HepG2 (cell line): ENCODE measurements around the gene CKS1B. TPM values are rescaled to one million over a fixed set of nuclear protein-coding genes. Genes with fewer than 3 reads are reported as not detected.

ENCODE experiments used
- AGO2 ChIP-seq: fragments of 200-400 bp; formaldehyde crosslinking; optimal IDR thresholded peaks from 2 replicates; pipeline ENCODE3; 2017; ENCODE audit warnings: mild to moderate bottlenecking, low read depth, low read length, moderate library complexity
- CREM ChIP-seq, 2 experiments: sonication (generic) in 1 of 2; formaldehyde crosslinking in 1 of 2; IDR thresholded peaks; 2 replicates each; pipeline versions ENCODE4 v1.4.0 to v1.6.1; 2016 to 2020; ENCODE audit warnings: antibody characterized with exemption in 1 of 2, mild to moderate bottlenecking in 1 of 2, missing genetic modification reagents in 1 of 2
- E2F2 ChIP-seq: sonication (generic); formaldehyde crosslinking; IDR thresholded peaks from 2 replicates; pipeline ENCODE4 v1.4.0; 2020; ENCODE audit warnings: missing genetic modification reagents, borderline replicate concordance
- HNRNPK ChIP-seq: fragments of 200-400 bp; formaldehyde crosslinking; IDR thresholded peaks from 2 replicates; pipeline ENCODE4 v1.6.1; 2018; ENCODE audit warnings: low read length, low read depth, moderate library complexity, mild to moderate bottlenecking; ENCODE audit not compliant: poor library complexity, severe bottlenecking
- KLF13 ChIP-seq: sonication (generic); formaldehyde crosslinking; IDR thresholded peaks from 2 replicates; pipeline ENCODE4 v1.4.0; 2020; ENCODE audit warnings: mild to moderate bottlenecking, missing genetic modification reagents
- MYNN ChIP-seq: sonication (generic); formaldehyde crosslinking; IDR thresholded peaks from 2 replicates; pipeline ENCODE4 v1.4.0; 2020; ENCODE audit warnings: mild to moderate bottlenecking, low read depth, missing genetic modification reagents
- PITX1 ChIP-seq: sonication (generic); formaldehyde crosslinking; IDR thresholded peaks from 2 replicates; pipeline ENCODE4 v1.5.1; 2020; ENCODE audit warnings: mild to moderate bottlenecking, missing genetic modification reagents
- POLR2G ChIP-seq: fragments of 200-400 bp; formaldehyde crosslinking; IDR thresholded peaks from 2 replicates; pipeline ENCODE4 v1.6.1; 2018; ENCODE audit warnings: mild to moderate bottlenecking, low read depth, low read length, moderate library complexity
- SMC3 ChIP-seq: IDR thresholded peaks from 2 replicates; pipeline ENCODE4 v1.6.1; 2011; ENCODE audit warnings: low read length, improper control_type of control experiment
- SMYD3 ChIP-seq: sonication (generic); formaldehyde crosslinking; IDR thresholded peaks from 2 replicates; pipeline ENCODE4 v1.8.1; 2023; ENCODE audit warnings: mild to moderate bottlenecking, missing genetic modification reagents
- SRSF9 ChIP-seq: fragments of 200-400 bp; formaldehyde crosslinking; IDR thresholded peaks from 2 replicates; pipeline ENCODE4 v1.6.1; 2018; ENCODE audit warnings: borderline replicate concordance, mild to moderate bottlenecking, low read depth, low read length; ENCODE audit not compliant: insufficient read depth, poor library complexity, severe bottlenecking
- ZBTB34 ChIP-seq: sonication (generic); formaldehyde crosslinking; IDR thresholded peaks from 2 replicates; pipeline ENCODE4 v1.8.0; 2022; ENCODE audit warnings: mild to moderate bottlenecking, missing genetic modification reagents
- ZMAT3 ChIP-seq: sonication (generic); formaldehyde crosslinking; conservative IDR thresholded peaks from 2 replicates; pipeline ENCODE4 v1.7.0; 2021; ENCODE audit warnings: missing genetic modification reagents
- ZNF354B ChIP-seq: sonication (generic); formaldehyde crosslinking; IDR thresholded peaks from 2 replicates; pipeline ENCODE4 v1.8.0; 2022; ENCODE audit warnings: mild to moderate bottlenecking, missing genetic modification reagents
- ZNF569 ChIP-seq: sonication (generic); formaldehyde crosslinking; IDR thresholded peaks from 2 replicates; pipeline ENCODE4 v1.5.0; 2020; ENCODE audit warnings: mild to moderate bottlenecking, missing genetic modification reagents, moderate library complexity, borderline replicate concordance
- ZNF572 ChIP-seq: sonication (generic); formaldehyde crosslinking; IDR thresholded peaks from 2 replicates; pipeline ENCODE4 v1.5.1; 2020; ENCODE audit warnings: mild to moderate bottlenecking, missing genetic modification reagents
- ZNF878 ChIP-seq: sonication (generic); formaldehyde crosslinking; IDR thresholded peaks from 2 replicates; pipeline ENCODE4 v1.8.1; 2023; ENCODE audit warnings: mild to moderate bottlenecking, missing genetic modification reagents, moderate library complexity
- ZSCAN30 ChIP-seq: sonication (generic); formaldehyde crosslinking; IDR thresholded peaks from 2 replicates; pipeline ENCODE4 v1.5.0; 2020; ENCODE audit warnings: mild to moderate bottlenecking, missing genetic modification reagents
- polyA plus RNA-seq, 8 experiments: library from polyadenylated mRNA; depleted of rRNA in 3 of 8; stranded (reverse) in 7 of 8; unstranded in 1 of 8; fragments of >200 nt; fragmentation: Illumina TruSeq in 4 of 8; extraction: Trizol in 4 of 8; gene quantifications; 2 replicates each; pipeline versions ENCODE4 v1.2.1 to v1.2.3, GENCODE V29; 2011 to 2016; ENCODE audit warnings: low read depth in 4 of 8, missing spikeins in 1 of 8, mixed read lengths in 1 of 8; ENCODE audit not compliant: insufficient read depth in 1 of 8
- total RNA-seq, 5 experiments: library from RNA; depleted of rRNA; stranded (reverse); fragments of >200 nt; fragmentation: Illumina TruSeq; extraction: Trizol; gene quantifications; 2 replicates each; pipeline ENCODE4 v1.2.3, GENCODE V29; 2016; ENCODE audit warnings: low read depth in 1 of 5
- TF ChIP-seq, protein P1 (sequence below): sonication (generic); formaldehyde crosslinking; conservative IDR thresholded peaks from 2 replicates; pipeline ENCODE4 v1.4.0; 2020; ENCODE audit warnings: missing genetic modification reagents
- TF ChIP-seq, protein P2 (sequence below): sonication (generic); formaldehyde crosslinking; IDR thresholded peaks from 2 replicates; pipeline ENCODE4 v1.5.0; 2020; ENCODE audit warnings: mild to moderate bottlenecking, missing genetic modification reagents
- TF ChIP-seq, protein P3 (sequence below): sonication (generic); formaldehyde crosslinking; IDR thresholded peaks from 2 replicates; pipeline ENCODE4 v1.4.0; 2020; ENCODE audit warnings: mild to moderate bottlenecking, missing genetic modification reagents

CKS1B gene
- total and polyA plus RNA-seq, 2 of the 13 experiments (the other 11 are each of a cell fraction or from before 2014, with no cell fraction given), result 217 to 222 TPM

GRCh38 chr1:155017041-155017945 is 42.8 kb downstream of the CKS1B start (continued):
- TF ChIP-seq, protein P1, sequence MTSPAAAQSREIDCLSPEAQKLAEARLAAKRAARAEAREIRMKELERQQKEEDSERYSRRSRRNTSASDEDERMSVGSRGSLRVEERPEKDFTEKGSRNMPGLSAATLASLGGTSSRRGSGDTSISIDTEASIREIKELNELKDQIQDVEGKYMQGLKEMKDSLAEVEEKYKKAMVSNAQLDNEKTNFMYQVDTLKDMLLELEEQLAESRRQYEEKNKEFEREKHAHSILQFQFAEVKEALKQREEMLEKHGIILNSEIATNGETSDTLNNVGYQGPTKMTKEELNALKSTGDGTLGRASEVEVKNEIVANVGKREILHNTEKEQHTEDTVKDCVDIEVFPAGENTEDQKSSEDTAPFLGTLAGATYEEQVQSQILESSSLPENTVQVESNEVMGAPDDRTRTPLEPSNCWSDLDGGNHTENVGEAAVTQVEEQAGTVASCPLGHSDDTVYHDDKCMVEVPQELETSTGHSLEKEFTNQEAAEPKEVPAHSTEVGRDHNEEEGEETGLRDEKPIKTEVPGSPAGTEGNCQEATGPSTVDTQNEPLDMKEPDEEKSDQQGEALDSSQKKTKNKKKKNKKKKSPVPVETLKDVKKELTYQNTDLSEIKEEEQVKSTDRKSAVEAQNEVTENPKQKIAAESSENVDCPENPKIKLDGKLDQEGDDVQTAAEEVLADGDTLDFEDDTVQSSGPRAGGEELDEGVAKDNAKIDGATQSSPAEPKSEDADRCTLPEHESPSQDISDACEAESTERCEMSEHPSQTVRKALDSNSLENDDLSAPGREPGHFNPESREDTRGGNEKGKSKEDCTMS (CRISPR knock-in tag), result no peak
- TF ChIP-seq SRSF9, result no peak
- TF ChIP-seq POLR2G, result peak; percentile 58
- TF ChIP-seq CREM (IDR thresholded peaks at IDR 0.05), result no peak
- no peak for TF ChIP-seq CREM (CRISPR knock-in tag; IDR thresholded peaks at IDR 0.05)
- TF ChIP-seq, protein P2, sequence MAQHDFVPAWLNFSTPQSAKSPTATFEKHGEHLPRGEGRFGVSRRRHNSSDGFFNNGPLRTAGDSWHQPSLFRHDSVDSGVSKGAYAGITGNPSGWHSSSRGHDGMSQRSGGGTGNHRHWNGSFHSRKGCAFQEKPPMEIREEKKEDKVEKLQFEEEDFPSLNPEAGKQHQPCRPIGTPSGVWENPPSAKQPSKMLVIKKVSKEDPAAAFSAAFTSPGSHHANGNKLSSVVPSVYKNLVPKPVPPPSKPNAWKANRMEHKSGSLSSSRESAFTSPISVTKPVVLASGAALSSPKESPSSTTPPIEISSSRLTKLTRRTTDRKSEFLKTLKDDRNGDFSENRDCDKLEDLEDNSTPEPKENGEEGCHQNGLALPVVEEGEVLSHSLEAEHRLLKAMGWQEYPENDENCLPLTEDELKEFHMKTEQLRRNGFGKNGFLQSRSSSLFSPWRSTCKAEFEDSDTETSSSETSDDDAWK (CRISPR knock-in tag), result no peak
- TF ChIP-seq, protein P3, sequence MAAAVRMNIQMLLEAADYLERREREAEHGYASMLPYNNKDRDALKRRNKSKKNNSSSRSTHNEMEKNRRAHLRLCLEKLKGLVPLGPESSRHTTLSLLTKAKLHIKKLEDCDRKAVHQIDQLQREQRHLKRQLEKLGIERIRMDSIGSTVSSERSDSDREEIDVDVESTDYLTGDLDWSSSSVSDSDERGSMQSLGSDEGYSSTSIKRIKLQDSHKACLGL, result peak; percentile 78; the same call in 1 of the 2 replicates
- no peak for TF ChIP-seq ZNF354B (CRISPR knock-in tag)
- TF ChIP-seq ZNF572, result peak; percentile 45; the same call in 1 of the 2 replicates
- TF ChIP-seq AGO2, result peak; percentile 99
- peak; percentile 50; the same call in 1 of the 2 replicates for TF ChIP-seq PITX1 (CRISPR knock-in tag)
- peak; percentile 99 for TF ChIP-seq HNRNPK
- TF ChIP-seq ZSCAN30 (CRISPR knock-in tag), result peak; percentile 63; the same call in 1 of the 2 replicates
- TF ChIP-seq ZNF569, result no peak
- peak; percentile 65; the same call in 1 of the 2 replicates for TF ChIP-seq SMC3
- no peak for TF ChIP-seq SMYD3 (CRISPR knock-in tag)
- peak; percentile 90 for TF ChIP-seq ZNF878
- TF ChIP-seq MYNN (CRISPR knock-in tag), result no peak
- TF ChIP-seq E2F2 (CRISPR knock-in tag), result 0 out of 2 replicates have a peak, but pooled peaks have one; percentile 19
- TF ChIP-seq ZMAT3 (CRISPR knock-in tag), result peak; percentile 84; the same call in 1 of the 2 replicates
- no peak for TF ChIP-seq KLF13 (CRISPR knock-in tag)
- no peak for TF ChIP-seq ZBTB34 (CRISPR knock-in tag)
